ENCODE measurements around the gene DAP3. TPM values are rescaled to one million over a fixed set of nuclear protein-coding genes. Genes with fewer than 3 reads are reported as not detected.

The DAP3 gene
- total and polyA plus RNA-seq, 10 of the 15 experiments (the other 5 are each of a cell fraction or from before 2014, with no cell fraction given), result 60.0 to 223 (median 138) TPM

GRCh38 chr1:155759966-155760630, 71.2 kb downstream of the DAP3 start:
- TF ChIP-seq SIX5 (IDR thresholded peaks at IDR 0.05; ENCODE audit: low read depth, low read length, severe bottlenecking) (no peak), TARDBP (IDR thresholded peaks at IDR 0.05; ENCODE audit: borderline replicate concordance) (no peak), IRF5 (IDR thresholded peaks at IDR 0.05; ENCODE audit: borderline replicate concordance) (no peak), GABPA (IDR thresholded peaks at IDR 0.05; ENCODE audit: low read depth) (no peak), ZNF622 (IDR thresholded peaks at IDR 0.05) (no peak), TBL1XR1 (IDR thresholded peaks at IDR 0.05; ENCODE audit: low read depth, low read length) (no peak), SMAD5 (IDR thresholded peaks at IDR 0.05; ENCODE audit: low read depth) (no peak)
- TF ChIP-seq, protein P1, sequence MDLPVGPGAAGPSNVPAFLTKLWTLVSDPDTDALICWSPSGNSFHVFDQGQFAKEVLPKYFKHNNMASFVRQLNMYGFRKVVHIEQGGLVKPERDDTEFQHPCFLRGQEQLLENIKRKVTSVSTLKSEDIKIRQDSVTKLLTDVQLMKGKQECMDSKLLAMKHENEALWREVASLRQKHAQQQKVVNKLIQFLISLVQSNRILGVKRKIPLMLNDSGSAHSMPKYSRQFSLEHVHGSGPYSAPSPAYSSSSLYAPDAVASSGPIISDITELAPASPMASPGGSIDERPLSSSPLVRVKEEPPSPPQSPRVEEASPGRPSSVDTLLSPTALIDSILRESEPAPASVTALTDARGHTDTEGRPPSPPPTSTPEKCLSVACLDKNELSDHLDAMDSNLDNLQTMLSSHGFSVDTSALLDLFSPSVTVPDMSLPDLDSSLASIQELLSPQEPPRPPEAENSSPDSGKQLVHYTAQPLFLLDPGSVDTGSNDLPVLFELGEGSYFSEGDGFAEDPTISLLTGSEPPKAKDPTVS (IDR thresholded peaks at IDR 0.05; ENCODE audit: low read depth, low read length), result no peak
- TF ChIP-seq, protein P2, sequence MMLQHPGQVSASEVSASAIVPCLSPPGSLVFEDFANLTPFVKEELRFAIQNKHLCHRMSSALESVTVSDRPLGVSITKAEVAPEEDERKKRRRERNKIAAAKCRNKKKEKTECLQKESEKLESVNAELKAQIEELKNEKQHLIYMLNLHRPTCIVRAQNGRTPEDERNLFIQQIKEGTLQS (IDR thresholded peaks at IDR 0.05; ENCODE audit: borderline replicate concordance, extremely low read depth, low read depth, low read length), result no peak
- H4K20me1 ChIP-seq (ENCODE audit: control insufficient read depth, insufficient read depth), result no peaks in the 10 kb centered on the region
- peaks cover 5 to 23% of the 10 kb centered on the region in 2 experiments for H3K36me3 ChIP-seq (ENCODE audit: control insufficient read depth in 2 of 2, insufficient read depth in 2 of 2, low read length in 1 of 2)
- intact Hi-C loops (cut with micrococcal nuclease; ENCODE audit: unreplicated experiment), result no loop called here
- WGBS (ENCODE audit: insufficient coverage, insufficient replicate concordance, low lambda C conversion rate, missing lambda C conversion rate), result 98% methylated on average over 4 of the region's 4 CpGs
- ChIA-PET SMC1A (ENCODE audit: uncharacterized antibody, unreplicated experiment) (interaction anchor here (0.8 to 1.6 kb wide), 2 partner anchors 38 to 230 kb away, joined by 3 to 4 read pairs; no protein-coding TSS in a partner anchor), POLR2A (interaction anchor here (0.7 kb wide), 1 partner anchor 25 kb away, joined by 3 read pairs; no protein-coding TSS in a partner anchor), RAD21 (ENCODE audit: unreplicated experiment) (no interaction called here), CTCF (no interaction called here)
- BruUV-seq (replicated peaks), result no TSS peak
- no peak overlapping the region for H3K27ac ChIP-seq (ENCODE audit: control insufficient read depth, insufficient read depth)
- no peak overlapping the region for H3K9ac ChIP-seq (ENCODE audit: control insufficient read depth, insufficient read depth, low read length)
- H3K79me2 ChIP-seq (ENCODE audit: control insufficient read depth, insufficient read depth, low read length), result no peaks in the 10 kb centered on the region
- in situ Hi-C loops (cut with MboI), result no loop called here
- no peak overlapping the region for H2AFZ ChIP-seq (ENCODE audit: control insufficient read depth, low read depth, low read length)
- FAIRE-seq, result no peak
- no peak overlapping the region for H3K4me3 ChIP-seq
- no peak for DNase-seq (ENCODE audit: low read depth, low spot score)
- no peak for ATAC-seq
- H3K4me2 ChIP-seq (ENCODE audit: control insufficient read depth, insufficient read depth), result no peak overlapping the region
- no peaks in the 10 kb centered on the region for H3K4me1 ChIP-seq (ENCODE audit: control insufficient read depth, insufficient read depth, low read length)
- no peaks in the 10 kb centered on the region for H3K27me3 ChIP-seq (replicated peaks in 1 of 2; ENCODE audit: control insufficient read depth in 2 of 2, insufficient read depth in 2 of 2, low read length in 1 of 2)
- no peaks in the 10 kb centered on the region for H3K9me3 ChIP-seq (replicated peaks; ENCODE audit: control insufficient read depth, insufficient read depth, low read length)

Data from GM12878 (cell line).